Keratinocyte (primary cell): ENCODE data around the gene EXOC4. TPM values are rescaled to one million over a fixed set of nuclear protein-coding genes. Genes with fewer than 3 reads are reported as not detected.

ENCODE experiments used
- DNase-seq: peaks from one replicate; pipeline ENCODE4 v3.0.0-alpha.2; 2011; ENCODE audit warnings: low read depth, missing footprints, low spot score
- FAIRE-seq: peaks from 2 replicates; lab custom pipeline; 2011; peaks lifted over from hg19 to GRCh38; lab: Jason Lieb, UNC
- H2AFZ ChIP-seq: 2 replicates; pipeline ENCODE4 v1.6.0; 2012; ENCODE audit warnings: low read length, control low read depth, inconsistent platforms; ENCODE audit not compliant: control insufficient read depth
- H3K27ac ChIP-seq: 2 replicates; pipeline ENCODE4 v1.5.1; 2011; ENCODE audit warnings: low read length; ENCODE audit not compliant: control insufficient read depth, insufficient read depth
- H3K27me3 ChIP-seq: 3 replicates; pipeline ENCODE4 v1.6.0; 2011; ENCODE audit warnings: low read length; ENCODE audit not compliant: control insufficient read depth, insufficient read depth; ENCODE audit errors: extremely low read depth
- H3K36me3 ChIP-seq, 2 experiments: 2 replicates in 1 of 2; 3 replicates in 1 of 2; pipeline ENCODE4 v1.5.1; 2011; ENCODE audit warnings: low read length in 2 of 2, mild to moderate bottlenecking in 1 of 2; ENCODE audit not compliant: control insufficient read depth in 2 of 2, insufficient read depth in 2 of 2; ENCODE audit errors: extremely low read depth in 1 of 2
- H3K4me1 ChIP-seq: 3 replicates; pipeline ENCODE4 v1.5.1; 2011; ENCODE audit warnings: low read length; ENCODE audit not compliant: control insufficient read depth, insufficient read depth; ENCODE audit errors: extremely low read depth
- H3K4me2 ChIP-seq: 3 replicates; pipeline ENCODE4 v1.6.0; 2011; ENCODE audit warnings: low read depth, low read length; ENCODE audit not compliant: control insufficient read depth, insufficient read depth; ENCODE audit errors: extremely low read depth
- H3K4me3 ChIP-seq, 3 experiments: fragments of 200-600 bp in 1 of 3; sonication (generic) in 1 of 3; 2 replicates in 2 of 3; 3 replicates in 1 of 3; pipeline ENCODE4 v1.5.1; 2011 to 2016; ENCODE audit warnings: low read length in 3 of 3, mild to moderate bottlenecking in 3 of 3, control low read depth in 2 of 3, inconsistent platforms in 1 of 3, low read depth in 1 of 3, mixed read lengths in 1 of 3, mixed run types in 1 of 3, moderate library complexity in 1 of 3; ENCODE audit not compliant: control insufficient read depth in 2 of 3, insufficient read depth in 2 of 3; ENCODE audit errors: extremely low read depth in 1 of 3
- H3K79me2 ChIP-seq: 2 replicates; pipeline ENCODE4 v1.6.0; 2012; ENCODE audit warnings: low read length; ENCODE audit not compliant: control insufficient read depth, insufficient read depth
- H3K9ac ChIP-seq: 3 replicates; pipeline ENCODE4 v1.6.0; 2011; ENCODE audit warnings: low read length; ENCODE audit not compliant: control insufficient read depth, insufficient read depth; ENCODE audit errors: extremely low read depth
- H3K9me1 ChIP-seq: 3 replicates; pipeline ENCODE4 v1.6.0; 2011; ENCODE audit warnings: low read length; ENCODE audit not compliant: control insufficient read depth, insufficient read depth; ENCODE audit errors: extremely low read depth
- H3K9me3 ChIP-seq: 2 replicates; pipeline ENCODE4 v1.5.1; 2012; ENCODE audit warnings: low read depth, low read length; ENCODE audit not compliant: control insufficient read depth
- H4K20me1 ChIP-seq: 3 replicates; pipeline ENCODE4 v1.6.0; 2011; ENCODE audit warnings: low read length; ENCODE audit not compliant: control insufficient read depth, insufficient read depth; ENCODE audit errors: extremely low read depth
- EZH2 ChIP-seq: IDR thresholded peaks from one replicate; pipeline ENCODE4 v1.6.1; 2012; ENCODE audit warnings: inconsistent platforms, mild to moderate bottlenecking, low read length, moderate library complexity
- dilution Hi-C: fragments of 300-500 bp; cut with MboI; formaldehyde crosslinking; loops from one replicate; pipeline ENCODE4 v1.7.0; 2020; ENCODE audit warnings: low sequenced_read_pairs; ENCODE audit not compliant: extremely low pct_ligation_motif_present
- polyA plus RNA-seq, 5 experiments: library from polyadenylated mRNA; depleted of rRNA in 3 of 5; stranded (reverse) in 3 of 5; stranded (forward) in 1 of 5; unstranded in 1 of 5; fragments of >200 nt; gene quantifications; 1 replicate in 1 of 5; 2 replicates in 3 of 5; 3 replicates in 1 of 5; pipeline versions ENCODE4 v1.2.1 to v1.2.3, GENCODE V29; 2011 to 2012; ENCODE audit warnings: missing spikeins in 2 of 5, low read depth in 1 of 5, low replicate concordance in 1 of 5
- TF ChIP-seq, protein P1 (sequence below), 3 experiments: IDR thresholded peaks in 1 of 3; conservative IDR thresholded peaks in 1 of 3; optimal IDR thresholded peaks in 1 of 3; 2 replicates in 2 of 3; 3 replicates in 1 of 3; pipeline versions ENCODE3 to v1.5.1; 2011; ENCODE audit warnings: low read length in 3 of 3, mild to moderate bottlenecking in 3 of 3, moderate library complexity in 2 of 3, control low read depth in 1 of 3, inconsistent platforms in 1 of 3; ENCODE audit not compliant: insufficient read depth in 2 of 3; ENCODE audit errors: extremely low read depth in 1 of 3

Gene EXOC4
- polyA plus RNA-seq, 1 donor (not counting 4 experiments of a cell fraction or from before 2014, with no cell fraction given): 52.6 TPM

DNA sequence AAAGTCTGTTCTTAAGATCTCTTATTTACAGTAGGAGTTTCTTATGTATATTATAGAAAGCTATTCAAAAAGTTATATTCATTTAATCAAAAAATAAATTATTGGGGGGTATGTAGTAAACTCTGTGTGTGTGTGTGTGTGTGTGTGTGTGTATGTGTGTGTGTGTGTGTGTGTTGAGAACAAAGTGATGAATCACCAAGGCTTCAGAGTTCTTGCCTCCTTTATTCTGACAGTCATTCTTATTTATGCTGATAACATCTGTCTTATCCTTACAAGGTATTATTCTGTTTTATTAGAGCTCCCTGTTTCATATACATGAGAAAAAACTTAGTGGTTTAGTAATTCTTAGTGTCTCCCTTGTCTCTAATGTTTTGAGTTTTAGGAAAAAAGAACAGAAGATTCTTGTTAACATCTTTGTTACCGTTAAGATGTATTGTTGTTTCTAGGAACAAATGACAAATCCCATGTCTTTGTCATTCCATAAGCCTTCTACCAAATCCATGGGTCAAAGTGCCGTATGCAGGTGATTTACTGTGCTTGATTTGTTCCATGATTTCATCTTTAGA lies 424.0 kb downstream of the EXOC4 start:
- dilution Hi-C loops: no loop called here
- no peak overlapping the region for H3K27ac ChIP-seq
- FAIRE-seq (peak; percentile 17), DNase-seq (no peak)
- TF ChIP-seq EZH2: no peak
- TF ChIP-seq, protein P1, sequence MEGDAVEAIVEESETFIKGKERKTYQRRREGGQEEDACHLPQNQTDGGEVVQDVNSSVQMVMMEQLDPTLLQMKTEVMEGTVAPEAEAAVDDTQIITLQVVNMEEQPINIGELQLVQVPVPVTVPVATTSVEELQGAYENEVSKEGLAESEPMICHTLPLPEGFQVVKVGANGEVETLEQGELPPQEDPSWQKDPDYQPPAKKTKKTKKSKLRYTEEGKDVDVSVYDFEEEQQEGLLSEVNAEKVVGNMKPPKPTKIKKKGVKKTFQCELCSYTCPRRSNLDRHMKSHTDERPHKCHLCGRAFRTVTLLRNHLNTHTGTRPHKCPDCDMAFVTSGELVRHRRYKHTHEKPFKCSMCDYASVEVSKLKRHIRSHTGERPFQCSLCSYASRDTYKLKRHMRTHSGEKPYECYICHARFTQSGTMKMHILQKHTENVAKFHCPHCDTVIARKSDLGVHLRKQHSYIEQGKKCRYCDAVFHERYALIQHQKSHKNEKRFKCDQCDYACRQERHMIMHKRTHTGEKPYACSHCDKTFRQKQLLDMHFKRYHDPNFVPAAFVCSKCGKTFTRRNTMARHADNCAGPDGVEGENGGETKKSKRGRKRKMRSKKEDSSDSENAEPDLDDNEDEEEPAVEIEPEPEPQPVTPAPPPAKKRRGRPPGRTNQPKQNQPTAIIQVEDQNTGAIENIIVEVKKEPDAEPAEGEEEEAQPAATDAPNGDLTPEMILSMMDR (optimal IDR thresholded peaks at IDR 0.05 in 1 of 3, IDR thresholded peaks at IDR 0.05 in 1 of 3, conservative IDR thresholded peaks at IDR 0.05 in 1 of 3; ENCODE audit: extremely low read depth in 1 of 3, insufficient read depth in 2 of 3, low read length in 3 of 3): no peak
- H4K20me1 ChIP-seq: no peaks in the 10 kb centered on the region
- no peak overlapping the region for H3K9ac ChIP-seq
- H3K27me3 ChIP-seq: no peaks in the 10 kb centered on the region
- no peaks in the 10 kb centered on the region for H3K36me3 ChIP-seq
- no peak overlapping the region for H3K4me2 ChIP-seq
- peaks cover 3% of the 10 kb centered on the region for H3K4me1 ChIP-seq
- no peaks in the 10 kb centered on the region for H3K79me2 ChIP-seq
- H2AFZ ChIP-seq: no peak overlapping the region
- H3K4me3 ChIP-seq: no peak overlapping the region
- H3K9me3 ChIP-seq: no peaks in the 10 kb centered on the region
- no peaks in the 10 kb centered on the region for H3K9me1 ChIP-seq

DNA sequence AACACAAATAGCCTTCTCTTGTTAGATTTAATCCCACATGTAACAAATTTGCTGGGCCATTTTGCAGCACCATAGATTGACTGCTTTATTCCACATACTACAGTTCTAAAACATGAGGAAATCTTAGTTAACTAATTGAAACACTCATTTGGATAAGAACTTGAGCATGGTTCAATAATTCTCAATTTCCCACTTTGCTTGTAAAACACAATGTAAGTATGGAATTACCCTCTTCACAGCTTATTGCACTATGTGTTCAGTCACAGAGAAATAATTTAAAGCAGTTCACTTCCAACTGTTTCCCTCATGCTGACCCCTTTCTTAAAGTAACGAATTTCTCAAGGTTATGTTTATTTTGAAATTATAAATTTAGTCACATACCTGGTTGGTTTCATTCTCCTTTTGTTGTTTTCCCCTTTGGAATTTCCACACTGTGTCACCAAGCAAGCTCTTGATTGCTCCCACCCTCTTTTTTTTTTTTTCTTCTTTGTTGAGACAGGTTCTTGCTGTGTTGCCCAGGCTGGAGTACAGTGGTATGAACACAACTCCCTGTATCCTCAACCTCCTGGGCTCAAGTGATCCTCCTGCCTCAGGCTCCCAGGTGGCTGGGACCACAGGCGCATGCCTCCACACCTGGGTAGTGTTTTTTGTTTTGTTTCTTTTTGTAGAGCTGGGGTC lies 425.4 kb downstream of the EXOC4 start:
- no peaks in the 10 kb centered on the region for H3K79me2 ChIP-seq
- dilution Hi-C loops: no loop called here
- FAIRE-seq (no peak), DNase-seq (no peak)
- no peak overlapping the region for H3K4me2 ChIP-seq
- H3K9me1 ChIP-seq: no peaks in the 10 kb centered on the region
- TF ChIP-seq, protein P1 (optimal IDR thresholded peaks at IDR 0.05 in 1 of 3, IDR thresholded peaks at IDR 0.05 in 1 of 3, conservative IDR thresholded peaks at IDR 0.05 in 1 of 3; ENCODE audit: extremely low read depth in 1 of 3, insufficient read depth in 2 of 3, low read length in 3 of 3): no peak
- no peak for TF ChIP-seq EZH2
- no peaks in the 10 kb centered on the region for H4K20me1 ChIP-seq
- H3K9ac ChIP-seq: no peak overlapping the region
- H3K4me3 ChIP-seq: no peak overlapping the region
- H3K27me3 ChIP-seq: no peaks in the 10 kb centered on the region
- no peak overlapping the region for H2AFZ ChIP-seq
- no peak overlapping the region for H3K27ac ChIP-seq
- peaks cover 3% of the 10 kb centered on the region for H3K4me1 ChIP-seq
- H3K36me3 ChIP-seq: no peaks in the 10 kb centered on the region
- no peaks in the 10 kb centered on the region for H3K9me3 ChIP-seq
